HPDE6-E6E7 (cell line): ENCODE results near the gene RNU5B-1.

Source experiments
- DNase-seq: peaks from one replicate; pipeline ENCODE4 v3.0.0; 2011; ENCODE audit warnings: missing footprints; ENCODE audit errors: extremely low spot score

Gene RNU5B-1

DNA sequence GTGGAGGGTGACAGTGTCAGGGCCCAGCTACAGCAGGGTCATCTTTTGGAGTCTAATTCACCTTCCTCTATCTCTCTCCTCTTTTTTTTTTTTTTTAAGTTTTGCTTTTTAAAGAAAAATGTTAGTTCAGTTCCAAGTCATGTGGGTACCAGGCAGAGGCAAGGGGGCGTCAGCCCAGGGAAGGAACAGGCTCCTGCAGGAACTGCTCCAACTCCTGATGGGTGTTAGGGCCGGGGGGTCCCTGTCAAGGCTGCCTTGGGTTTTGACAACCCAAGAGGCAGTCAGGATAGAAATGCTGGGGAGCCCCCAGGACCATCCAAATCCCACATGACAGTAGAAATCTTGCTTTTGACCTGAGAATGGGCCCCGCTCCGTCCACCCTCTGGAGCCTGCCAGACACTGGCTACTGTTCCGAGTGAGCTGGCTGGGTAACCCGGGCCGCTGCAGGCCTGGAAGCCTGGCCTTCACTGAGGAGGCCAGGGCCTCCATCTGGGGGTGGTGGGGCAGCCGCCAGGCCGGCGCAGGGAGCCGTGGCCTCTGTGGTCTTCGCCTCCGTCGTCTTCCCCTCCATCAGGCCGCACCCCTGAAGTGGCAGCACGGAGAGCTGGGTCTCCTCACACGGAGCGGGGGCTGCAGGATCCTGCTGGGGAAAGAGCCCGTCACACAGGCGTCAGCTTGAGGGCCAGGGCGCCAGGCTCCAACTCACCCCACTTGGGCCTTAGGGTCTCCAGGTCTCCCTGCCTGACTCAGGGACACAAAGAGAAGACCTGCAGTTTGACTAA is 24.2 kb downstream of the RNU5B-1 start:
- DNase-seq, result no peak

DNA sequence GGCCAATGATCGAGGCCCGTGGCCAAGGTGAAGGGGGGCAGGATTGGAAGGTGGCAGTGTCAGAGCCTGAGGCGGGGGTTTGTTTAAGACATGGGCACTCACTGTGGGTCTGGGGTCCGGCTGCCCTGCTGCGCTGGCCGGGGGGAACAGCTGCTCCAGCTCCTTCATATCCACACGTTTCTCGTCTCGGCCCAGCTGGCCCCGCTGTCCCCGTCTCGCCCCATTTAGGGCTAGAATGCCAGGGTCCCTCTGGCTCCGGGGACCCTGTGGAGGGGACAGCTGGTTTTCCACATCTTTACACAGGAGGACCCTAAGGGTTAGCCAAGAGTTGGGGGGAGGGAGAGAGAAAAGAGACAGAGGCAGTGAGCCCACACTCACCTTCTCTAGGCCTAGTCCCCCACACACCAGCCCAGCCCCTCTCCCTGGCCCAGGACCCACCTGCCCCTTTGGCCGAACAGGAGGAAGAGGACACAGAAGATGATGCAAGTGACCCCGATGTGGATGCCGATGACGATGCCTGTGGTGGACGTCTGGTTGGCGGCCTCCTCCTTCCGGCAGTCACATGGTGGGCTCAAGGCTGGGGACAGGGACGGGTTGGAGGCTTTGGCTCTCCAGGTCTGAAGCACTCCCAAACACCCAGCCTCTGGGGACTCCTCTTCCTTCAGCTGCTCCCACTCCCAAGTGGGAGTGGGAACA is 25.0 kb downstream of the RNU5B-1 start:
- no peak for DNase-seq

DNA sequence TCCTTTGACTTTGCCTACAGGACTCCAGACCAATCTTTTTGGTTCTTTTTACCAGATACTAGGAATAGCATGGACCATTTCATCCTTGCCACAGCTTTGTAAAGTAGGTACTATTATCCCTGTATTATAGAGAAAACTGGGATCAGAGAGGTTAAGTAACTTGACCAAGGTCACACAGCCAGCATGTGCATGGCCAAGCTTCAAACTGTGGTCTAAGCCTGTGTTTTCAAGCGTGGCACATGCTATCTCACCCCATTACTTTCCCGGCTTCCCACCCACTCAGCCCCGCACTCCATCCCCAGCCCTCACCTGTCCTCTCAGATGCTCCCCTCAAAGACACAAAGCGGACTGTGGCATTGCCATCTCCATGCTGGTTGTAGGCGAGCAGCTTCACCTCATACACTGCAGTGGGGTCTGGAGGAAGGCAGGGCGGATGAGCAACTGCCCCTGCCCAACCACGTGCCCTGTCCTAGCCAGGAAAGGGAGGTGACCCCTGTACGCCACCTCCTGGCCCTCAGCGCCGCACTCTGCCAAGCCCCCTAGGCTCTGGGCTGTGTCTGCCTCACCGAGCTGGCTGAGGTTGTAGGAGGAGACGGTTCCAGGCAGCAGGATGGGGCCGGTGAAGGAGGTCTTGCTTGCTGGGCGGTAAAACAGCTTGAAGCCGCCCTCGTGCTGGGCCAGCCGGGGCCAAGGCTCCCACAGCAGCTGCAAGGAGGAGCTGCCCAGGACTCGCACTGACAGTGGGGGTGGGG is 25.7 kb downstream of the RNU5B-1 start:
- DNase-seq, result no peak

DNA sequence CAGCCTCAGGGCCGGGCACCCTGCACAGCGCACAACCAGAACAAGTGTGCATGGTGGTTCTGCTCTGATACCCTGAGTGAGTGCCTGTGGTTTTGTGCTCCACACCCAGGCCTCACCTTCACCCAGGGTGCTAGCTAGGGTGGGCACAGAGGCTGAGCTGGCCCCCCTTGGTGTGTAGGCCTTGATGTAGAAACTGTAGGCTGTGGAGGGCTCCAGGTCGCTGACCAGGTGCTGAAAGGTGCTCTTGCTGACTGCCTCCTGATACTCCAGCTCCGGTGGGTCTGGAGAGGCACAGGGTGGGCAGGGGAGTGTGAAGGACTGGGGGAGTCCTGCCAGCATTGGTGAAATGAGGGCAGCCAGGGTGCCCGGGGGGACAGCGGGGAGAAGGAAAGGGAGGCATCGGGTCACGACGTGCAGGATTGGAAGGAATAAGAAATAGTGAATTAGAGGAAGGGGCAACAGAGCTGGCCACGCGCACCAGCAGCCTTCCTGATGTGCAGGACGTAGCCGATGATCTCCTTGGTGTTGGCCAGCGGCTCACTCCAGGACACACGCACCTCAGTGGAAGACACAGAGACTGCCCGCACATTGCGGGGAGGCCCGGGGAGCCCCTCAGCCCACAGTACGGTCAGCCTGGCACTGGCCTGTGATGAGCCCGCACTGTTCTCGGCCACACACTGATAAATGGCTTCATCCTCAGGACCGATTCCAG is 26.6 kb downstream of the RNU5B-1 start:
- DNase-seq, result no peak

DNA sequence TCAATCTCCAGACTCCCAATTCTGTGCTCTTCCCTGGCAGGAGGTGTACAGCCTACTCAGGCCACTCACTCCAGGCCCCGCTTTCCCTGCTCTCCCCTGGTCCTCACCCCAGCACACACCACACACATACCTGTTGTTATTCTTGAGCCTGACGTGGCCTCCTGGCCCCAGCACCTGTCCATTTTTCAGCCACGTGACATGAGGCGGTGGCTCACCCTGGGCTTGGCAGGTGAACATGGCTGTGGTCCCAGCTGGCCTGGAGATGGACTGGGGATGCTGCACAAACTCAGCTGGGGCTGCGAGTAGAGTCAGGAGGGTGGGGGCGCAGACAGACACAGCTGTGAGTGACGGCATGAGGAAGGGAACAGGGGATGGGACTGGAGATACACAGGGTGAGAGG is 27.3 kb downstream of the RNU5B-1 start:
- DNase-seq, result no peak

DNA sequence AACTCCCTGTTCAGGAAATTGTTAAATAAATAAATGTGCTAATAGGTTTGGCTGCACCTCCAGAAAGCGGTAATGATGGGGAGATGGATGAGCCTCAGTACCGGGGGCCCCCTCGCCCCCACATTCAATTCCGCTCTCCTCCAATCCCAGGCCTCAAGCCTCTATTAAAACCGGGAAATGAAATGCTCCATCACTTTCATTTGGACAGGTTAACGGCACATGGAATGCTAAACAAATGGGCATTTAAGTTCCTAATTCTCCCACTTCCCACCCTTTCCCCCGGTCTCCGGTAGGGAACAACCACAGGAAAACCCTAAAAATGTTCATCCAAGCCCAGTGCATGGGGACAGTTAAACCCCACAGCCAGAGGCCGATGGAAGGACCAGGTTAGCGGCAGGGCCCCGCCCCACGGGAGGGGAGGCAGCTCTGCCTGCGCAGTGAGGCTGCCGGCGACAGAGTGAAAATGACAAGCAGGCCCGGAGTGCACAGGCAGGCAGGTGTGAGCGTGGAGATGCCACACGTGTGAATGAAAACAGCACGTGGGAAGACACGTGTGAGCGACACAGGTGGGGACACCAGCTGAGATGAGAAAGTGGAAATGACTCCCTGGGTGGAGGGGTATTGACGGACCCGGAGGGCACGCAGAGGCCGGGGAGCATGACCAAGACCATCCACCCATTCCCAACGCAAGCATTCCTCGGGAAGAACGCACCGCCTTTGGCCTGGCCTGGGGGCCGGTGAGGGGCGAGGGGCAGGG is 28.1 kb downstream of the RNU5B-1 start:
- no peak for DNase-seq

DNA sequence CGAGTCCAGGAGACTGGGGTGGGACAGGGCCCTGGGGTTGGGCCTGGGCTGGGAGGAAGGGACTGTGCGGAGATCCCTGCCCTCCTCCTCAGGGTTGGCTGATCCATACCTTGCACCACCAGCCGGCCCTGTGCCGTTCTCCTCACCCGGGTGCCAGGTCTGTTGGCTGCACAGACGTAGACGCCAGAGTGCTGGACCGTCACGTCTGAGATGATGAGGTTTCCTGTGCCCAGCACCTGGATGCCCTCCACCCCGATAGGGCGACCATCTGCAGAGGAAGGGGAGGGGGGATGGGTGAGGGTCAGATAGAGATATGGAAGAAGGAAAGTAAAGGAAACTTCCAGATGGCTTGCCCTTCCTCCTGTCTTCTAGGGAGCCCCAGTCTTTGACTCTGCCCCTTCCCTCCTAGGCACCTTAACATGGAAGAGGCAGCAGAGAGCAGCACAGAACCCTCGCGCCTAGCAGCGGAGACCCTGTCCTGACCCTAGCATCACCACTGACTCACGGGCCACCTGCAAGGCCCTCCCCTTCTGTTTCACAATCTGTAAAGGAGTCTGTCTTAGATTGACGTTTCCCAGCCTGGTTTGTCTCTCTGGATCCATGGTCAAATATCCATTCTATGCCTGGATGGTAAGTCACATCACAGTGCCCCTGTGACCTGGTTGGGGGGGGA is 28.8 kb downstream of the RNU5B-1 start:
- DNase-seq, result no peak

DNA sequence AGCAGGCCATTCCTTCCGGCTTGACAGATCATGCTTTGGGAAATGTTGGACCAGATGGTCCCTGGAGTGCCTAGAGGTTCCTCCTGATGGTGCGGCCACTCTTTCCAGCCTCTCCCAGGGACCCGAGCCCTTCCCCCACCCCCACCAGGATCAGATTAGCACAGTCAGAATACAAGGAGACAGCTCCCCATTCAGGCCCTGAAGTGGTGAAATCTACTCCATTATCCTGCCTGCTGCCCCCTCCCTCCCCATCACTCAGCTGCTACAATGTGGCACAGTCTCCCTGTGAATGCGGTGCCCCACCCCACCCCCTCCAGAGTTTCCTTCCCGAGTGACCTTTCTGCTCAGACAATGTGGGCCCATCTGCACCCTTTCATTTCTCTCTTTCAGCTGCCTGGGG is 29.4 kb downstream of the RNU5B-1 start:
- no peak for DNase-seq

DNA sequence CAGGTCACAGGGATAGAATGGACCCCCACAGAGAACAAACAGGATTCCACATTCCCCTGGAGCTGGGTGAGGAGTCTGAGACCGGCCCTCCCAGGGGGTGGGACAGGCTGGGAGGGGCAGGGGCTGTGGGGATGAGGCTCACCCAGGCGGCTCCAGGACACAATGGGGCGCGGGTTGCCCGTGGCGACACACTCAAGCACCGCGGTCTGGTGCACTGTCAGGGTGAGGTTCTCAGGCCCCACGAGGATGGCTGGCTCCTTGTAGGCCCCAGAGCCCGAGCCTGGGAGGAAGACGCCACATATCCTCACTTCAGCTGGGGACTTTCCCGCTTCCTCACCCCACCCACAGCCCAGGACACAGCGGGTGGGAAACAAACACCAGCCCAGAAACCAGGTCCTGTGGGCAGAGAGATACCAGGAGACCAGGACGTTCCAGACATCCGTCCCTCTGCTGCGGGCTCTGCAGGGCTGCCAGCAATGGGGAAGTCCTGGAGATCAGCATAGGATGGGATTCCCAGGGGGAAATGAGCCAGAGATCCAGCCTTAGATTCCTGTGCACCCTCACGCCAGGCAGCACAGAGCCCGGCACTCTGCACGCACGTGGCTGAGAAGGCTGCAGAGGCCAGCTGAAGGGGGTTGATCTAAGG is 30.2 kb downstream of the RNU5B-1 start:
- DNase-seq, result no peak

DNA sequence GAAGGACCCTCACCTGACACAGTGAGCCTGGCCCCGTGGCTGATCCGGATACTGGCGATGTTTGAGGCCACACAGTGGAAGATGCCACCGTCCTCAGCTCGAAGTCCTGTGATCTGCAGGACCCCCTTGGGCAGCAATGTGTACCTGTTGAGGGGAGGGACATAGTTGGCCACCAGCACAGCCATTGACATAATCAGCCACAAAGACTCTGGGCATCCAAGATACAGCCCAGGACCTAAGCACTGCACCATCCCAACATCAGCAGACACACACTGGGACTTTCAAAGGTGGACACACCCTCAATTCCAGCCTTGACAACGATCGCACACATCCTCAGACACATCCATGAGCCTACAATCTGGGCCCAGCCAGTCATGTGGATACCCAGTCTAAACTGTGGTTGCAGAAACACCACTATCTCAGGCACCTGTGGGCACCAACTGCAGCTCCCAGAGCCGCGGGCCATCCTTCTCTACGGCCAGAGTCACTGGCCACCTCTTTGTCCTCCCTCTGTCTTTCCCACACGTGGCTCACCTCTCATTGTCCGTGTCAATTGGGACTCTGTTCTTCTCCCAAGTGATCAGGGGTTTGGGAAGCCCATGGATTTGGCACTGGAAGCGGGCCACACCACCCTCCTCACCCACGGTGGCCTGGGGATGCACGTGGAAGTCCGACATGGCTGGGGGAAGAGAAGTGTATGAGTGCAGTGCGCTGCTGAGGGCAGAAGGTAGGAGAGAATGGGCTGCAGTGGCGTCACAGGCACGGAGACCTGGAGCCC is 31.0 kb downstream of the RNU5B-1 start:
- no peak for DNase-seq

DNA sequence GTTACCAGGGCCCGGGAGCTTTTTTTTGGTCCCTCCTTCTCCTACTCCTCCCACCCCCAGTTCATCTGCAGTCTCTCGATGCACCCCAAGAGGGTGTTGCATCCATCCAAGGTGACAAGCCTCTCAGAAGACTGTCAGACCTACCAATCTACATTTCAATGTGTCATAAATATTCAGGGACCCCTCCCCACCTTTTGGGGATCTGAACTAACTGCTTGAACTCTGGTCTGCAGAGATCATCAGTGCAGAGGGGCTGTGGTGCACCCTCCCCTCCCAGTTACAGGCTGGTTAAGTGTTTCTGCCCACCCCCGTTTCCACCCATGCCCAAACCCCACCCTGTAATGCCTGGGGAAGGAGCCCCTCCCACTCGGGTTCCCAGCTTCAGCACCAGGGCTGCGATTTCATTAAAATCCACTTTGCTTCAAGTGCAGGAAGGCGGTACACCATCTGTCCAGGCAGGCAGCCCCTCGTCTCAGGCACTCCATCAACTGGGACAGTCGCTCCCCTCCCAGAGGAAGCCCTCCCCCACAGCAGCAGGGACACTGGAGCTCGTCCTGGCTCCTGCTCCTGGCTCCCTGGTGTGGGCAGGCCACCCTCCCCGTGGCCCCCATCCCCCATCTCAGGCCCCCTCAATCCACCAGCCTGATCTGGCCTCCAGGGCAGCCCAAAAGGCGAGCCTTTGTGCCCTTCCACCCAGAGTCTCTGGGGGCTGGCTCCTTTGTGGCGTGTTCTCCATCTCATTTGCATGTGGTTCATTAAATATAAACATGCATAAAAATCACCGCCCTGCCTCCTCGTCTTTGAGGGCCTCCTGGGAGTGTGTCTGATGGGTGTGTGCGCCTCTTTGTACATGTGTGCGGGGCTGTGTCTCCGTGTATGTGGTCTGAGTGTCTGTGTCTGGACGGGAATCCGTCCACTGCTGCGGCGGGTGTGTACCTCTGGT is 32.3 kb downstream of the RNU5B-1 start:
- no peak for DNase-seq

DNA sequence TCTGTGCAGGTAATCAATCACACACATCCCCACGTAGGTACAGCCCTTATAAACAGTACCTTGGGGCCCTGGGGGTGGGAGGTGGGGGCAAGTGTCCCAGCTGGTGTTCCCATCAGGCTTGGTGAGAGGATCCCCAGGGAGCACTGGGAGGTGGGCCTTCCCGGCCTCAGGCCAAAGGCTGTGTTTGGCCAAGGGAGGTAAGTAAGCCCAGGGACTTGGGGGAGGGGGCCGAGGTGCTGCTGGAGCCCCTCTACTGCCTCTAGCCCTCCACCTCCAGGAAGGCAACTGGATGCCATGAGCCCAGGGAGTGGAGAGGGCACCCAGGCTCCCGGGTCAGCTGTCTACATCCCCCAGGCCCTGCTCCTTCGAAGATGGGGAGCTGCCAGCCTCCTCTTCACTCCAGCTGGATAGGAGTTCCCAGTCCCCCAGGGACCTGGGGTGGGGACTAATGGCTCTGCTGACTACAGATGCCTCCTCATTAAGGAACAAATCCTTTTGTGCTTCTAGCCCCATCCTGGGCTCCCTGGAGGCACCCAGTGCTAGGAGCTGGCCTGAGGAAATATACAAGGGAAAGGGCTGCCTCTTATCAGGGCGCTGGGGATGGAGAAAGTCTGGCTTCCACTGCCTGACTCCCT is 33.1 kb downstream of the RNU5B-1 start:
- DNase-seq, result no peak

DNA sequence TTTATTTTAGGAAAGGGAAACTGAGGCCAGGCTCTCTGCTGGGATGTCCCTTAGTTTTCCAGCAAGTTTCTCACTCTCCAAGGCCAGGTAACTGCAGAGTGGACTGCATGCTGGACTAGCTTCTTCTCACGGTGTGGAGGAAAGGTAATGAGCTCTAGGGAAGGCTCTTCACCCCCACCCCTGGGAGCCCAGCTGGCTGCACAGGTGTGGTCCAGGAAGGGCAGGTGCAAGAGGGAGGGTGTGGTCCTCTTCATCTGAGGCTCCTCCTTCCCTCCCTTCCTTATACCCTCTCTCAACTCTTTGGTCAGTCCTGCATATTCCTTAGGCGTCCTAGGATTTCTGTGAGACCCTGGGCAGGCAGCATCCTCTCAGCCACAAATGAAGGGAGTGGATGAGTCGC is 33.9 kb downstream of the RNU5B-1 start:
- DNase-seq, result no peak

DNA sequence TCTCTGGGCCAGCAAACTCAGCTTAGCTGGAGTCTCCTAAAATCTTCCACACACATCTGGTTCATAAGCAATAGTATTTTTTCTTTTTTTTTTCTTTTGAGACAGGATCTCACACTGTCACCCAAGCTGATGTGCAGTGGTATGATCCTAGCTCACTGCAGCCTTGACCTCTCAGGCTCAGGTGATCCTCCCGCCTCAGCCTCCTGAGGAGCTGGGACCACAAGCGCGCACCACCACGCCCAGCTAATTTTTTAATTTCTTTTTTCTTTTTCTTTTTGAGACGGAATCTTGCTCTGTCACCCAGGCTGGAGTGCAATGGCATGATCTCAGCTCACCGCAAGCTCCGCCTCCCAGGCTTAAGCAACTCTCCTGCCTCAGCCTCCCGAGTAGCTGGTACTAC is 34.3 kb downstream of the RNU5B-1 start:
- no peak for DNase-seq

DNA sequence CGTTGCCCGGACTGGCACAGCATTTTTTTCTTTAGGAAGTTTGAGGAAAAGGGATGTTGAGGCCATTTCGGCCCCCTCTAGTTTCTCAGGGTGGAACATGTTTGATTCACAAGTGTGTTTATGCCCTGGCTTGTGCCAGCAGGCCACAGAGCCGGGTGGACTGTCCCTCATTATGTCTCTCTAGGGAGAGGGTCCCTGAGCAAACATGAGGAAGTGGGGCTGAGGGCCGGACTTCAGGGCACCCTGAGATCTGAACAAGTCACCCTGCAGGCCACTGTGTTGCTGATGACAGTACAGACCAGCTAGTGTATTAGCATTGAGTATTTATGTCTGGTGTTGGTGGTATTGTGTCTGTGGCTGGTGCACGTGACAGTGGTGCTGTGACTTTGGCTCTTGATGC is 34.9 kb downstream of the RNU5B-1 start:
- DNase-seq, result no peak

DNA sequence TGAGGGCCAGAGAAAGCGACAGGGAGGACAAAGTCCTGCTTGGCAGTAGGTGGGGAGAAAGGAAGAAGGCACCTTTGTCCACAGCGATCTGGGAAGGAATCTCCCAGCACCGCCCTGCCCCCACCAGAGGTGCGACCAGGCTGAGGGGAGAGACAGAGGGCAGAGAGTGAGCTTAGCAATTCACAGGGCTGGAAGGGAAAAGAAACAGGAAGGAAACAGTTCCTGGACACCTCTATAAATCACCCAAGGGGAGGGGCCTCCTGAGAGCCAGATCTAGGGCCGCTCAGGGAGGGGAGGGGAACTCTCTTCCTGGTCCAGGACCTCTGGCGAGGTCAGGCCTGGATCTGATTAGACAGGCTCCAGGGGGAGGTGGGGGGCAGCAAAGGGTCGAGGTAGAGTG is 35.4 kb downstream of the RNU5B-1 start:
- DNase-seq, result no peak

DNA sequence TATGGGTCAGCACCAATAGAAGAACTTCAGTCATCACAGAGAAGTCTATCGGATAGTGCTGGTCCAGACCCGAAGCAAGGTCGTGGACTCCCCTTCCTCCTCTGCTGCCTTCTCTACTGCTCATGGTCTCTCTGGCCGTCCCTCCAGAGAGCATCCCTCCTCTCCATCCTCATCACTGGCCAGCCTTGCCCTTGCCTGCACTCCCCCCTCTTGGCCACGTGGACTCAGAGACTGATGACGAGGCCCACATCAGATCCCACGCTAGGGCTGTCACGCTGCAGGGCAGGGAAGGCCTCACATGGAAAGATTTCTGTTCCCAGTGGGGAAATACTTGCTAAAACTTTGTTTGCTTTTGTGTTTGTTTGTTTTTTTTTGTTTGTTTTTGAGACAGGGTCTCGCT is 38.0 kb downstream of the RNU5B-1 start:
- no peak for DNase-seq
